Measurements from ENCODE around the gene ZBTB8OS.
"Not testable (repeated sequence)": the region's sequence is repeated elsewhere in the genome, so short reads cannot be mapped to it uniquely, and the experiment has no call there.

ZBTB8OS gene

GRCh38 chr1:32650248-32650751 is at the start of gene ZBTB8OS:
Gene ZBTB8OS, minus strand, starts transcription at chr1:32650550. Its CDS starts 21 bp downstream, at chr1:32650529.
- DNase-seq (ENCODE audit: extremely low read depth, low read depth) = peak; percentile 84
- peak within 1 kb of the TSS; percentile 87 for H3K4me3 ChIP-seq (replicated peaks; ENCODE audit: low read depth, low read length)
- TF ChIP-seq CTCF (IDR thresholded peaks at IDR 0.05; ENCODE audit: low read depth, low read length, missing control alignments) = no peak

GRCh38 chr1:32696996-32697395 is 46.6 kb upstream of the ZBTB8OS start:
- not testable (repeated sequence) for DNase-seq (ENCODE audit: extremely low read depth, low read depth); H3K4me3 ChIP-seq (replicated peaks; ENCODE audit: low read depth, low read length)

- no peak for DNase-seq (ENCODE audit: extremely low read depth, low read depth)
- TF ChIP-seq CTCF (IDR thresholded peaks at IDR 0.05; ENCODE audit: low read depth, low read length, missing control alignments) = no peak
- H3K4me3 ChIP-seq (replicated peaks; ENCODE audit: low read depth, low read length) = no peak overlapping the region
These were observed 45.7 kb upstream of the ZBTB8OS start for GRCh38 chr1:32696041-32696440.

- no peak for DNase-seq (ENCODE audit: extremely low read depth, low read depth)
- H3K4me3 ChIP-seq (replicated peaks; ENCODE audit: low read depth, low read length) = no peak overlapping the region
- TF ChIP-seq CTCF (IDR thresholded peaks at IDR 0.05; ENCODE audit: low read depth, low read length, missing control alignments) = no peak
These were observed 45.0 kb upstream of the ZBTB8OS start for GRCh38 chr1:32695098-32695904.

- DNase-seq (ENCODE audit: extremely low read depth, low read depth) = no peak
- H3K4me3 ChIP-seq (replicated peaks; ENCODE audit: low read depth, low read length) = no peak overlapping the region
- TF ChIP-seq CTCF (IDR thresholded peaks at IDR 0.05; ENCODE audit: low read depth, low read length, missing control alignments) = no peak
These were observed 43.3 kb upstream of the ZBTB8OS start for GRCh38 chr1:32693455-32694174.

- no peak overlapping the region for H3K4me3 ChIP-seq (replicated peaks; ENCODE audit: low read depth, low read length)
- no peak for TF ChIP-seq CTCF (IDR thresholded peaks at IDR 0.05; ENCODE audit: low read depth, low read length, missing control alignments)
- no peak for DNase-seq (ENCODE audit: extremely low read depth, low read depth)
These were observed 36.0 kb upstream of the ZBTB8OS start for GRCh38 chr1:32686387-32686786.

GRCh38 chr1:32685498-32685897 is 35.1 kb upstream of the ZBTB8OS start:
- no peak for TF ChIP-seq CTCF (IDR thresholded peaks at IDR 0.05; ENCODE audit: low read depth, low read length, missing control alignments)
- DNase-seq (ENCODE audit: extremely low read depth, low read depth) = no peak
- H3K4me3 ChIP-seq (replicated peaks; ENCODE audit: low read depth, low read length) = no peak overlapping the region
